HG03060 (cell line): ENCODE measurements around the gene UTP25.
"Not testable (repeated sequence)": the region's sequence is repeated elsewhere in the genome, so short reads cannot be mapped to it uniquely, and the experiment has no call there.

Source experiments
- ATAC-seq: cut with Tn5 transposase; IDR thresholded peaks from one replicate; pipeline ENCODE4 v1.9.1; 2021; ENCODE audit warnings: low read depth, moderate number of reproducible peaks; ENCODE audit not compliant: unreplicated experiment

The UTP25 gene

GRCh38 chr1:209889077-209889418 lies 61.3 kb downstream of the UTP25 start:
- no peak for ATAC-seq

GRCh38 chr1:209890641-209891330 lies 63.0 kb downstream of the UTP25 start:
- ATAC-seq: no peak

GRCh38 chr1:209893751-209894150 lies 66.0 kb downstream of the UTP25 start:
- ATAC-seq: no peak

DNA sequence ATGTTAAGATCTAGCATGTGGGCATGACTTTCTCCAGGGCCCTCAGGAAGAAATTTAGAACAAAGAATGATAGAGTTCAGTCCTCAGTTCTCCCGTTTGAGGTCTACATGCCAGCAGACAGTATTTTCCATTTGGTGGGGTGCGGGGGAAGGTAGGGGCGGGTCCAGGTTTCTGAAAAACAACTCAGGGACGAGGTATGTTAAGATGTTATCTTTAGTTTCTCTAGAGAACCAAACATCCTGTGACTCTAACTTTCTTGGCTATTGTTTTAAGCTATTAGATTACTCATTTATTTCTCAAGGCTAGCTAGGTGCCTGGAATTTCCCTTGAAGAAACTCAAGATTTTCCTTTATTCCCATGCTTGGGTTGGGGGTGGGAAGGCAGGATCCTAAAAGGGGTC lies 67.9 kb downstream of the UTP25 start:
- ATAC-seq: no peak

DNA sequence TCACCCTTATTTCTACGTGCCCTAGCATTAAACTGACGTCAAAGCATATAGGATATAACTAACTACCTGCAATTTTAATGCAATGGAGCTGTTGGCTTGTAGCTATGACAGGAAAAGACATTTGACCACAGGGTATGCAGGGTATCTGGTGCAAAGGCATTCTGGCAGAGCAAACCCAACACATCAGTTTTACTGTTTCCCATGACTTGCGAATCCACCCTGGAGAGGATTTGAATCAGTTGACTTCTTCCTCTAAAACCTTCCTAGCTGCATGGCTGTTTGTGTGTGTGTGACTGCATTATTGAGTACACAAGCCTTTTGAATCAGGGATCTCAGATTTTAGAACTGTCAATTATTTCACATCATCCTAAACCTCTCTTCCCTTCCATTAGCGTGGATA lies 68.6 kb downstream of the UTP25 start:
- no peak for ATAC-seq

GRCh38 chr1:209898271-209898670 lies 70.5 kb downstream of the UTP25 start:
- ATAC-seq: not testable (repeated sequence)

DNA sequence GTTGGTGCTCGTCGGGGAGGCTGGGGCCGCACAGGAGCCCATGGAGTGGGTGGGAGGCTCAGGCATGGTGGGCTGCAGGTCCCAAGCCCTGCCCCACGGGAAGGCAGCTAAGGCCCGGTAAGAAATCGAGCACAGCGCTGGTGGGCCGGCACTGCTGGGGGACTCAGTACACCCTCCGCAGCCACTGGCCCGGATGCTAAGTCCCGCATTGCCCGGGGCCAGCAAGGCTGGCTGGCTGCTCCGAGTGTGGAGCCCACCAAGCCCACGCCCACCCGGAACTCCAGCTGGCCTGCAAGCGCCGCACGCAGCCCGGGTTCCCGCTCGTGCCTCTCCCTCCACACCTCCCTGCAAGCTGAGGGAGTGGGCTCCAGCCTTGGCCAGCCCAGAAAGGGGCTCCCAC lies 71.1 kb downstream of the UTP25 start:
- ATAC-seq: not testable (repeated sequence)

DNA sequence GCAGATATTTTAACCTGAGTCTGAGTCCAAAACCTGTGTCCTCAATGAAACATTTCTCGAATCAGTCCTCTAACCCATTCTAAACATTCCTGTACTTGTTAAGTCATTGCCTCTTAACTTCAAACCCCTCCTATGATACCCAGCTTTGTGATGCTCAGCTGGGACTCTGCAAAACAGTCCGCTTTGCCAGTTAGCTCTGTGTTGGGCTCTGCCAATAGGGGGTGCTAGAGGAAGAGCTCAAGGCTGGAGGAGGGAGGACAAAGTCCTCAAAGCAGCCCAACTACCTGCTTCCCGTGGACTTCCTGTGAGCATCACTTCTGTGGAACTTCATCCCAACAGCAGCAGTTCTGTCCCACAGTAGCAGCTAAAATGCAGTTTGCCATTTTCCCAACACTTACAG lies 72.2 kb downstream of the UTP25 start:
- ATAC-seq: no peak

DNA sequence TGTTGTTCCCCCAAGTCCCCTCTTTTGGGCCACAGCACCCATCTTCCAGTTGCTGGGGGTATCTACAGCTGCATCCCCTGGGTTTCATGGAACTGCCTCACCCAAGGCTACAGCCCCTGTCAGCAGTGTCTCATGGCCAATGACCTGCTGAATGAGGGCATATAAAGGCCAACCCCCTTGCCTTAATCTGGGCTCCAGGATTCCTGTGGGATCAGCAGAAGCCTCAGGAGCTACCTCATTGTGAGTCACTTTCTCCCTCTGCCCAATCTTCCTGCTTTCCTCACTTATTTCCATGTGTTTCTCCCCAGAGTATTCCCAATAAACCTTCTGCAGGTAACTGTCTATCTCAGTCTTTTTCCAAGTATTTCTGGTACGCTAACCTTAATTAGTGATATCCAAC lies 73.0 kb downstream of the UTP25 start:
- ATAC-seq: no peak

- no peak for ATAC-seq
Observed at GRCh38 chr1:209901211-209901610, 73.4 kb downstream of the UTP25 start.

GRCh38 chr1:209904774-209905173 lies 77.0 kb downstream of the UTP25 start:
- ATAC-seq: not testable (repeated sequence)
